ENCODE results near the gene UBL4B.
A peak's percentile ranks its signal among the peaks of the same experiment; 100 is the strongest.

The UBL4B gene

DNA sequence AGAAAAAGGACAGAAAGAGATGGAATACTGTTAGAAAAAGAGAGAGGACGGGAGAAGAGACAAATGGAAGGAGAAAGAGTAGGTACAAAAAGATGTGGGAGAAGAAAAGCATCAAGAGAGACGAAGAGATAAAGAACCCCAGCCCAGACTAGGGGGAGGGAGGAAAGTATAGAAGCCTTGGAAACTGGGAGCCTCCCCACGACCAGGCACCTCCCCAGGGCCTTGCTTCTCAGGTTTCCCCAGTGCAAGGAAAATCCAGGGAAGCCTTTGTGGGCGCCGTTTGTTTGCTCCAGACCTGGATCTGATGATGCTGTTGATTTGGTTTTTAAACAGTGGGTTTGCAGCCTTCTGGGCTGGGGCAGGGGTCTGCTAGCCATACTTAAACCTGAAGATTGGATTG lies 26.6 kb upstream of the UBL4B start:
- no peak for DNase-seq (ENCODE audit: low spot score)

DNA sequence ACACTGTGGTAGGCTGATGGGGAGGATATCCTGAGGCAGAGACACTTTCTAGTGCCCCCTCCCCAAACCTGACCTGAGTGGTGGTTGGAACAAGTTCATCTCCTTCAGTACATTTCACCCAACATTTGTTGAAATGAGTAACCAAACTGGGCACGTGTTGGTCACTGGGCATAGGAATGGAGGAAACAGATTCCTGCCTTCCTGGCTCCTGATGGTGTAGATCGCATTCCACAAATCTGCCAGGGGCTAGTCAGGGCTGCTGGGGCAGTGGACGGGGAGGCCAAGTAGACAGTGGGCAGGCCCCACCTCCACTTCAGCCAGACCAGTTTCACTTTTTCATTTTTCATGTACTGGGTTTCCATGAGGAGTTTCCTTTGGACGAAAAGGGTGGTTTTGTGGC lies 25.3 kb upstream of the UBL4B start:
- no peak for DNase-seq (ENCODE audit: low spot score)

DNA sequence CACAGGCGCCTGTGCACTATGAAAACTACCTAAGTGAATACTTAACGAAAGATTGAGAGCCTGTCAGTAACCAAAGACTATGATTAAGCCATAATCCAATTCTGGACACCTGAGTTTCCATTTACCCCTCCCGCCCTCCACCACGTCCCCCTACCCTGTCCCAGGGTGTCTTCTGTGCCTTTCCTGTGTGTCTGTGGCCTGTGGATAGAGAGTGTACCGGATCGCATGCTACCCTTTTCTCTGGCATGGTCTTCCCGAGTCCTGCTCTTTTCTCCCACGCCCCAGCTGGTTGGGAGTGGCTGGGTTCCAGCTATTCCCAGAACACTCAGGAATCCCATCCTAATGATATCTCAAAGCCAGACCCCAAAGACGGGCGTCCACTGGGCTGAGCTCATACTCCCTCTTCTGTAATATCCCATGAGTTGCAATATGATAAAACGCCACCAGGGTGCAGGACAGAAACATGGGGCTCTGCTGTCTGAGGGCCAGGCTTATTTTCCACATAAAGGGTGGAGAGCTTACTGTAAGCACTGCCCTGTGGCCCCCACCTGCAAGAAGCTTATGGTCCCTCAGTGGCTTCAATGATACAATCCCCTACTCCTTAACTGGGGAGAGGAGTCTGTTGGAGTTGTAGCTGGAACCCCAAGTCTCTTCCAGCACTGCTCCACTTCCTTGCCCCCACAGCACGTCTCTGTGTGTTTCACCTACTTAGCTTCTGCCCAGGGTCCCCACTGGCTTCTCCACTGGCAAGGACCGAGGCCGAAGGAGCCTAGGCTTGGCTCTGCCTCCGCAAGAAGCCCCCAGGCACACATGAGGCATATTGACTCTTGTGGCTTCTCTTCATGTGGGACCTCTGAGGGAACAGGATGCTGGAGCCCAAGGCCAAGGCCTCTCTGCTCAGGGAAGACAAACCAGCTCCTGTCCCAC lies 24.2 kb upstream of the UBL4B start:
- peak; percentile 86 for DNase-seq (ENCODE audit: low spot score)

DNA sequence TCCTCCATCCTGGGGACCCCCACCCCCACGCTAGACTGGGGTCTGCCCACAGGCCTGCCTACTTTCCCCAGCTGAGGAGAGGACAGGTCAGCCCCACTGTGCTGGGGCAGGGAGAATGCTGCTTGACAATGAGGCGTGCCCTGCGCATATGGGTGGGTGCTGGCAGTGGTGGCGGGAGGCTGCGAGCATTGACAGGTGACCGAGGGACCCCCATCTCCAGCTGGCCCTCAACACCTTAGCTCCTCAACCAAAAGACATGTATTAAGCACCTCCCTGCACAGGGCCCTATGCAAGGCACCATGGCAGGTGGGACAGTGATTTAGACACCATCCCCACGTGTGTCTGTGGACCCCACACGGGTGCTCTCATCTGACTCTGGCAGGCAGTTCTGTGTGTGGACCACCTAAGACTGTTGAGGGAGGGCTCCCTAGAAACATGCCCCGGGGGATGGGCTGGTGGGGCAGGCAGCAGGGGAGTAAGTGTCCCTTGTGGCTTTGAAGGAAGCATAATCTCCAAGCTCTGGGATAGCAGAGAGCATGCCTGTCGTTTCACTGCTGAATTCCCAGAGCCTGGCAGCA lies 23.4 kb upstream of the UBL4B start:
- DNase-seq (ENCODE audit: low spot score): no peak

DNA sequence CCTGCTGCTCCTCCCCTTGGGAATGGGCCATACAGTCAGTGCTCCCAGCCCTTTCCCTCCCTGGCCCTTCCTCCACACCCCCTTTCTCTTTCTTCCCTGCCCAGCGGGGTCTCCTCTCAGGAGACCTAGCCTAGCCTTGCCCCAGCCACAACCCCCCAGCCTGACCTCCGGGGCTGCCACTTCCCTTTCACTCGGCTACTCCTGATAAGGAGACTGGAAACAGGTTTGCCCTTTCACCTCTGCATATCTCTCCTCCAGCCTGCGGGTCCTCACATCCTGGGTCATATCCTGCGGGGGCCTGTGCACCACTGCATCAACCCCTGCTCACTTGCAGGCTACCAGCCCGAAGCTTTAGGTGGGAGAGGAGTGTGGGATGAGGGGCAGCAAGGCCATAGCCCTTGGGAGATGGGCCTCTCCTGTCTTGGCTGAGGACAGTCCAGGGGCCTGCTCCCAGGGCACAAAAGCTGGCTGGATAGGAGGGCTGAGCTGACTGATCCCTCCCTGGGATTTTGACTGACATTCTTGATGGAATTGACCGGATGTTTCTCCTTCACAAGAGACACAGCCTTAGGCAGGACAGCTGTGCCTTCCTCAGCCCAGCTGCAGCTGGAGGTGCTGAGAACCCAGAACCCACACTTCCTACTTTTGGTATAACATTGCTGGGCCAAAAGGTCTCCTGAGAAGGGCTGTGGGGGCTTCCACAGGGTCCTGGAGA lies 22.5 kb upstream of the UBL4B start:
- peak; percentile 44 for DNase-seq (ENCODE audit: low spot score)

DNA sequence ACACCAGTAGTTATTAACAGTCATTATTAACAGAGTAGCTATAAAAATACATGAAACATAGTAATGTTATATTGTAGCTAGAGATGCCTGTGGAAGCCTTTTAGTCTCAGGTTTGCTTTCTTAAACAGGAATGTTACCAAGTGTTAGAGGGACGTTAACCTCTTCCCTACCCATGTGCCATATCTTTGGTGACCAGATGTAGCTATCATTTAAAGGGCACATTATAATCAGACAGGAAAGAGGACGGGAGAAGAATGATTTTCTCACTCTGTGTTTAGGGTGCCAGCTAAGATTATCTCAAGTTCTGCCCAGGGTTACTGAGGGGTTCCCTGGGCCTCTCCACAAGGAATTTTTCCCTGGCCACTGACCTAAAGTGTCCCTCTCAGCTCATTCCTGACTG lies 20.9 kb upstream of the UBL4B start:
- no peak for DNase-seq (ENCODE audit: low spot score)

DNA sequence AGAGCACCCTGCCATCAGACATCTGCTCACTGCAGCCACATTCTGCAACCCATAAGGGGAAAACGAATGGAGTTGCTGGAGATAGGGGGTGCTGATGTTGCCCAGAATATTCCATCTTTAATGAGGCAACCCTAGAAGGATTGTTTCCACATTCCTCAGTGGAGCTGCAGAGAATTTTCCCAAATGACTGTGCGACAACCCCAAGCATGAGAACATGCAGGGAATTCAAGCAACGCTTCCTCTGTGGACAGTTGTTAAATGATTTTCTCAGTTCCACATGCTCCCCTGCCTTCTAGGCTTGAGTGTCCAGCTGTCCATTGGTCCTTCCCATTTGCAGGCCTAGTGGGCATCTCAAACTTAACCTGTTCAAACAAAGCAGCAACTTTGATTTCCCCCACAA lies 20.5 kb upstream of the UBL4B start:
- no peak for DNase-seq (ENCODE audit: low spot score)

DNA sequence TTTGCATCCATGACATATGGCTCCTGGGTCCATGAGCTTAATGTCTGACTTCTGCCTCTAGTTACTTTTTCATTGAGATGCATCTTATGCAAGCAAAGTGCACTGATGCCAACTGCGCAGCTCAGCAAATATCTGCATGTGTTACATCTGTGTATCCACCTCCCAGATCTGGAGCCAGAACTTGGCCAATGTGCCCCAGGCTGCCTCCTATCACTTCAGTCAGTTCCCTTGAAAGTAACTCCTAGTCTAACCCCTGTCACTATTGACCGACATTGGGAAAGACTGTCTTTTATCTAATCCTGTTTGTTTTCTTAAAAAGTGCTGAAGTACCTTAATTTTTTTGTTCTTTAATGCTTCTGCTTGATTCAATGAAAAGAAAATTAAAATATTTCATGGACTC lies 19.3 kb upstream of the UBL4B start:
- DNase-seq (ENCODE audit: low spot score): no peak

DNA sequence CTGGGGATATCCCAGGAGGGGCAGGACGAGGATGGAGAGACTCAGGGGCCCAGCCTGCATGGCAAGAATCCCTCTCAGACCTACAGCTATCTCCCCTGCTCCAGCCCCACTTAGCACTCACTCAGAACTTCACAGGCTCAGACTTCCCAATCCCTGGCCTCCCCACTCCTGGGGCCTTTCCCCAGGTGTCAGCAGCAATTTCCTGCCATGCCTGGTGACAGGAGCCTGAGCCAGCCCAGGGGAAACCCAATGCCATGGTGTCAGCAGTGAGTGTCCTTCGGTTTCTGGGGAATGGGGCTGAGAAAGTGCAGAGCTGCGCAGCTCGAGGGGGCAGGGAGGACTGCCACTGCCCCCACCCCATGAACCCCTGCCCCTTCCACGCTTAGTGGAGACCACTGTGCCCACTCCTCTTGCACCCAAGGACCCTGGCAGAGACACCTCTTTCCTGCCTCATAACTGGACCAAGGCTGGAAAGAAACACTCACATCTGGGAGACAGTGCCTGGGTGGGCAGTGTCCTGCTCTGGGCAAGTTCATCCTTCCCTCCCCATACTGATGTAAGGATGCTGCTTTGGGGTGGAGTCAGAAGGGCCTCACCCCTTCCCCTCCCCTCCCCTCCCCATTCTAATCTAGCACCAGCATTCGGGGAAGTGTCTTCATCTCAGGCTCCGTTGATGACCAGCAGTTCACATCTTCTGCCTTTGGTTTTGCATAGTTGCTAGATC lies 17.1 kb upstream of the UBL4B start:
- no peak for DNase-seq (ENCODE audit: low spot score)

DNA sequence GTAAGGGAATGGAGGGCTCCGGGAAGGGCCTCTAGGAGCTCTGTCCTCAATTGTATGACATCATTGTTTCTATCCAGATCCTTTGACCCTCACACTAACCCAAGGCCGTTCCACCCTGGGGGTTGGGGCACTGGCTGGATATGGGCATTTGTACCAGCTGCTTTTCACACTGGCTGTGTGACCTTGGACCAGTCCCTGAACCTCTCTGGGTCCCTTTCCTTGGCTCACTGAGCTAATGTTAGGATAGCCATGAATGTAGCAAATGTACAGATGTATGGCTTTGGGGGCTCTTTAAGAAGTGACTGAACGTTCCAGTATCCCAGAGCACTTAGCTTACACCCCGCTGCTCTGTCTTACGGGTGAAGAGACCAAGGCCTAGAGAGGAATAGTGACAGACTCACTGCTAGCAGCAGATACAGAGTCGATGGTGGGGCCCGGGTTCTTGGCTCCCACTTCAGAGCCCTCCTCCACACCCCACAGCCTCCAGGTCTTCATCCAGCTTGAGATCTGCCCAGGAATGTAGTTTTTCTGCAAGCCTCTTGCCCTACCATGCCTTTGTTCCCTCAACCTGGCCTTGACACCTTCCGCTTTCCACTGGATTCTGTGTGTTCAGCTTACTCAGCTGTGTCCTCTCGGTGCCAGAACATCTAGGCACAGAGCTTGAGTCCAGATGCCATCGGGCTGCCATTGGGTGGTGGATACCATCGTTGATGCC lies 14.6 kb upstream of the UBL4B start:
- DNase-seq (ENCODE audit: low spot score): no peak

DNA sequence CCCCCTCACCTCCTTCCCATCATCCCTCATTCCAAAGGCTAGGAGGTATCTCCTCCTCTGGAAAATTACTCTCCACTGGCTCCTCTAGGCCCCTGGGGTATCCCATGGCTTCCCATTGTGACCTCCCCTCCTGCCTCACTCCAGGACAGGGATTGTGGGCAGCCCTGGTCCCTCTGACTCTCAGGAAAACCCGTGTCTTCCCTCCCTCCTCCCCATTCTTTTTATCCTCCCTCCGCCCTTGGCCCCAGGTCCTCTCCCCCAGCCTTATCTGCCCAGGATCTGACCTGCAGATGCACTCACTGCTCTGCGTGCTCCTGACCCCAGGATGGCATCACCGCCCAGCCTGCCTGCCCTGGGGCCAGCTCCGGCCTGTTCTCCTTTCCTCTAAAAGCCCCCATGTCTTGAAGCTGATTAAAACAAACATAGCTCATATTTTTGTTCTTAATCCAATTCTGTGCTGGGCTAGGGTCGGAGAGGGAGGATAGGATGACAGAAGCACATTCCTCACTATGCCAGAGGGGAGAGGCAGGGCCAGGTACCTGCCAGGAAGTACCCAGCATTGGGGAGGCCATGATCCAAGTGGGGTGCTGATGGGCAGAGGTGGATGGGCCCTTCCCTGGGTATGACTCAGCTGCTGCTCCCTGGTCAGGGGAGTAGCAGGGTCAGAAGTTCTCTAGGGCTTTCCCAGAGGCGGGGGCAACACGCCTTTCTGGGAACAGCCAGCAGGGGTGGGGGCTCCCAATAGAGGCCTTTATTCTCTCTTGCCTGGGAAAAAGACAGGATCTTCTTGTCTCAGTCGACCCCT lies 13.8 kb upstream of the UBL4B start:
- no peak for DNase-seq (ENCODE audit: low spot score)

DNA sequence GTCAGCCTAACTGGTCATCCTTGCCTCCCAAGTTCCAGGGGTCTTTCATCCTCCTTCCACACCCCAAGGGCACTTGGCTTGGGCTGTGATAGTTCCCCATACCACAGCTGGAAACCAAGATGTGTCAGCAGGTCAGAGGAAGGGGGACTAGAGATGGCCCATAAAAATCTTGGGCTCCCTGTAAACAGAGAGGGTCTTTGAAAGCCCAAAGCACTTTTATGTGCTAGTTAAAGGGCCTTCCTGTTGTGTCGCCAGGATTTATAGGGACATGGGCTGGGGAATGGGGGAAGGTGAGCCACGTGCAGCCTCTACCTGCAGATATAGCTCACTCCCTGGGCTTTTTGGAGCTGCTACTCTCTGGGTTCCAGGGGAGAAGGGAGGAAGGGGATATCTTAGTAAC lies 11.9 kb upstream of the UBL4B start:
- DNase-seq (ENCODE audit: low spot score): no peak

DNA sequence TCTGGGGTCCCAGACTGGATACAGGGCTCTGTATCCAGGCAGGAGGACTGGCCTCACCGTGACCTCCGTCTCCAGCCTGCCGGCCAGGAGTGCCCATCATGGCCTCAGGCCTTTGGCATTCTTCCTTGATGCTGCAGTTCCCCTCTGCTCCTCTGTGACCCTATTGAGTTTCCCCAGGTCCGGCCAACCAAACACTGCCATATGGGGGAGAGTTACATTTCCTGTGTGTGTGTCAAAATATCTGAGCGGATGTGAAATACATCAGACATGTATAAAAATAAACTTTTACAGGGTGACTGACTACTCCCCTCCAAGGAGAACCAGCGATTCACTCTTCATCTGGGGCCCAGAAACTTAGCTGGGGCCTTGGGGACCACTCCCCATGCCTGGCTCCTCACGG lies 10.2 kb upstream of the UBL4B start:
- no peak for DNase-seq (ENCODE audit: low spot score)

DNA sequence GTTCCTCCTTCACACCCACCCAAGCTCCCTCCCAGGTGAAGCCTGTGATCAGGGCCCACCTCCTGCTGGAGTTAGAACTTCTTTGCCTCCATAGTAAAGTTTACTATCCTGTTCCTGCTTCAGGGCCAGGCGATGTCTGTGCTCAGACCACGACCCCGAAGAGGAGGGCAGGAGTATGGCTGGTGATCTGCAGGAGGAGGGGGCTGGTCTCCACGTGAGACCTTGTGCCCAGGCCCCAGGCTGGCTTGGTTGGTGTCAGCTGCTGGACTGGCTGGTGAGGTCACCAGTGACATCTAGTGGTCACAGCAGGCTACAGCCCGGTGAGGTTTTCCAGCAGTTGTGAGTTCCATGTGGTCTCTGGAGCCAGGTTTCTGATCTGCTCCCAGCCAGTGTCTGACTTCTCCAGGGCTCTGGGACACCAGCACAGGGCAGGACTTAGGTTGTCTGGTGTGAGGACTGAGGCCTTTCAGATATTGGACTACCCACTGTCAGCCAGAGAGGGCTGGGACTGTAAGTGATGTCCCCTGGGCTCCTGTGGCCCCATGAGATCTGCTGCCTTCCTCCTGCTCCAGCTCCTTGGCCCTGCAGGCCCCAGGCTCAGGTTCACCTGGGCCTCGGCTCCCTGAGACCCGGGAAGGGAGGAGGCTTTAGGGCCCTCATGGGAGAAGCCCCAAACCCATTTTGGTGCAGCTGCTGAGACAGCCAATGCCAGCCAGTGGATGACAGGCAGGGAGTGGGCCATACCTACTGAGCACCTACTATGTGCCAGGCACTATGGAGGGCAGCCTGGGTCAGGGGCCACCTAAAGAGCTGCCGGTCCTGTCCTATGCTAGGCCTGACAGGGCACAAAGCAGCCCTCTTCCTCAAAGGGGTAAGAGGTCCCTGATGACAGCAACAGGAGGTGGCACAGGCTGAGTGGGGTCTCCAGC lies 6.0 kb upstream of the UBL4B start:
- peak; percentile 88 for DNase-seq (ENCODE audit: low spot score)

DNA sequence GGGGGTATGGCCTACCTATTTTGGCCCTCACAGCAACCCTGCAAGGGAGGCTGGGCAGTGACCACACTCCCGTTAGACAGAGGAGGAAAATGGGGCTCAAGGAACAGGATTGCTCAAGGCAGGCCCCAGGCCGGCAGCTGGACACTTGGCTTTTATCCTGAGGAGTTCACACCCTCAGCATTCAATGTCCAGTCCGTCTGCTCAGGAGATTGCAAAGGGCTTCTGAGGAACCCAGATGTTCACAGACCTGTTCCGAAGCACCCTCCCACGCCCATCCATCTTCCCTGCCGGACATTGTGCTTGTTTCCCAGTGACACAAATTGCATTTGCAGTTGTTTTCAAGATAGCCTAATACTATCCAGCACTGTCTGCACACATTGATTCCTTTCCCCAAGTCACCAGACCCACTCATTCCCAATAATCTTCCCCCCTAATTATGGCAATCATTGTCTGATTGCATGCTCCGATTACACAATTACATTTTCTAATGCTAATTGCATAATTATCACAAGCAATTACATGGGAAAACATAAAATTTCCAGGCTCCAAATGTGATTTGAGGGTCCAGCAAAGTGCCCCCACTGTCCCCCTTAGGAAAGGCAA lies 4.3 kb upstream of the UBL4B start:
- DNase-seq (ENCODE audit: low spot score): no peak

DNA sequence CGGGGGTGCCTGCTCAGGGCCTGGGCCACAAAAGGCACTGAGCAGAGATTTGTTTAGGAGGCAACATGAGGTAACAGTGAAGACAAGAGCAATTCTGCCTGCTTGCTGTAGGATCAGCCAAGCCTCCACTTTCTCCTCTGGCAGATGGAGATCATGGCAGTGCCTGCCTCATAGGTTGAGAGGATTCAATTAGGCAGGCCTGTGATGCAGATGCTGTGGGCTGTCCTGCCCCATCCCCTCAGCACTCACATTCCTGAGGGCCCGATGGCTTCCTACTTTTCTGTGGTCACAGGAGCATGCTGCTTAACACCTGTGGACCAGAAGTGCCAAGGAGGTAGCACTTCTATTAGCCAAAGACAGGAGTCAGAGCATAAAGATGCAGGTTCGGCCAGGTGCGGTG lies 1.2 kb upstream of the UBL4B start:
- no peak for DNase-seq (ENCODE audit: low spot score)

DNA sequence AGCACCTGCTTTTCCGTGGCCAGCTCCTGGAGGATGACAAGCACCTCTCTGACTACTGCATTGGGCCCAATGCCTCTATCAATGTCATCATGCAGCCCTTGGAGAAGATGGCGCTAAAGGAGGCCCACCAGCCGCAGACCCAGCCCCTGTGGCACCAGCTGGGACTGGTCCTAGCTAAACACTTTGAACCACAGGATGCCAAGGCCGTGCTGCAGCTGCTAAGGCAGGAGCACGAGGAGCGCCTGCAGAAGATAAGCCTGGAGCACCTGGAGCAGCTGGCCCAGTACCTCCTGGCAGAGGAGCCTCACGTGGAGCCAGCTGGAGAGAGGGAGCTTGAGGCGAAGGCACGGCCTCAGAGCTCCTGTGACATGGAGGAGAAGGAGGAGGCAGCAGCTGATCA lies 413 bp downstream of the UBL4B start:
- no peak for DNase-seq (ENCODE audit: low spot score)

DNA sequence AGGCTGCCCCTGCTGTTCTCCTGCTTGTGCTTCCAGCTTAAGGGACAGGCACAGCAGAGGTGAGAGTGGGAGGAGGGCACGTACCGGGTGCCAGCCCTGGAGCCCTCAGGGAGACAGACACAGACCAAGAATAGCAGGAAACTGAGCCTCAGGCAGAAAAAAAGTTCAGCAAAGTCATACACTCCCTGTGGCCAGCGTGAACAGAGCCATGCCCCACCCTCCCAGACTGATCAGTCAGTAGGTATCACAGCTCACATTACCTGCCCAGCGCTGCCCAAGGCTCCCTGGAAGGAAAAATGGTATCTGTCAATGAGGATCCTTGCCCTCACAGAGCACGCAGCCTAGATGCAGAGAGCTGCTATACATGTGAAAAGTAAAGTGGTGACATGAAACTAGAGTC lies 1.3 kb downstream of the UBL4B start:
- DNase-seq (ENCODE audit: low spot score): no peak

DNA sequence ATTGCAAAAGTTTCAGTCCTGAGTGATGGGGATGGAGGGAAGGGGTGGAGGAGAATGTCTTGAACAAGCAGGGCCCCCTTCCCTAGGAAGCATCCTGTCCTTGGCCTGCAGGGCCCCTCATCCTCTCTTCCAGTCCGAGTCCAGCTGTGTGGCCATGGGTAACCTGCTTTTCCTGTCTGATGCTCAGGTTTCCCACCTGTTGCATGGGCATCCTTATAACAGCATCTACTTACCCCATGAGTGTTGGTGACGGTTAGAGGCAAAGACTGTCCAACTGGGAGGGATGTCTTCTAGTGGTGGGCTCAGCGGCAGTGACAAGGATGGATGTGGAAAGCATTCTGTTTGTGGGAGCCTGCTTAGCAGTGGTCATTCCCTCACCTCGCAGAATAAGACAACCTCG lies 1.9 kb downstream of the UBL4B start:
- DNase-seq (ENCODE audit: low spot score): no peak
